AG04449 (cell line): Measurements from ENCODE around the gene NELL1.

ENCODE experiments used
- CTCF ChIA-PET: fragments of 350-600 bp; formaldehyde crosslinking; extraction: SDS; loops from one replicate; lab custom pipeline; 2021; ENCODE audit warnings: antibody characterized with exemption; lab: Yijun Ruan, JAX
- POLR2A ChIA-PET: fragments of 400-600, 350-600 bp; formaldehyde crosslinking; extraction: SDS; loops from one replicate; lab custom pipeline; 2020; ENCODE audit warnings: antibody characterized with exemption, inconsistent platforms; lab: Yijun Ruan, JAX
- DNase-seq: peaks from one replicate; pipeline ENCODE4 v3.0.0-alpha.2; 2010; ENCODE audit warnings: low read depth, low spot score
- H3K4me3 ChIP-seq: 2 replicates; pipeline ENCODE4 v1.5.1; 2011; ENCODE audit warnings: low read depth, mild to moderate bottlenecking, control low read depth, low read length
- CTCF ChIP-seq: IDR thresholded peaks from one replicate; pipeline ENCODE4 v1.5.1; 2011; ENCODE audit warnings: mild to moderate bottlenecking, moderate library complexity, low read length, control low read depth, inconsistent platforms; ENCODE audit not compliant: insufficient read depth; ENCODE audit errors: missing control alignments

Gene NELL1

GRCh38 chr11:21622566-21622965 lies 953.2 kb downstream of the NELL1 start:
- ChIA-PET CTCF (no interaction called here), POLR2A (no interaction called here)
- TF ChIP-seq CTCF = no peak
- DNase-seq = no peak
- H3K4me3 ChIP-seq = no peak overlapping the region

- POLR2A ChIA-PET = no interaction called here
Measured at GRCh38 chr11:21622995-21623394, 953.6 kb downstream of the NELL1 start.

More at GRCh38 chr11:21622995-21623394, 953.6 kb downstream of the NELL1 start:
- TF ChIP-seq CTCF = no peak
- CTCF ChIA-PET = no interaction called here
- no peak for DNase-seq
- no peak overlapping the region for H3K4me3 ChIP-seq
